Body of pancreas (tissue), 4 donors: Measurements from ENCODE around the gene PPIL1. TPM values are rescaled to one million over a fixed set of nuclear protein-coding genes. Genes with fewer than 3 reads are reported as not detected.

Source experiments
- ATAC-seq: fragments of 150-250 bp; one replicate; pipeline ENCODE4 v1.9.1; 2016
- DNase-seq, 4 donors: peaks; one replicate each; pipeline ENCODE4 v3.0.0-alpha.2; 2019
- H3K27ac ChIP-seq, 4 donors: fragments of 200-600 bp; sonication (generic); 1 replicate in 3 of 4; 2 replicates in 1 of 4; pipeline versions ENCODE4 v1.5.1 to v1.6.1; 2016 to 2019; ENCODE audit warnings: mild to moderate bottlenecking in 1 of 4, mixed read lengths in 1 of 4, moderate library complexity in 1 of 4
- H3K27me3 ChIP-seq, 2 donors: fragments of 200-600 bp; sonication (generic); one replicate each; pipeline ENCODE4 v1.6.0; 2016; ENCODE audit warnings: mild to moderate bottlenecking in 1 of 2
- H3K36me3 ChIP-seq, 2 donors: fragments of 200-600 bp; sonication (generic); replicated peaks in 1 of 2; 2 replicates each; pipeline ENCODE4 v1.5.1; 2016; ENCODE audit warnings: low read depth in 2 of 2; ENCODE audit not compliant: insufficient read depth in 1 of 2
- H3K4me1 ChIP-seq: fragments of 200-600 bp; sonication (generic); one replicate; pipeline ENCODE4 v1.6.0; 2016
- H3K4me3 ChIP-seq, 2 donors: fragments of 200-600 bp; sonication (generic); 1 replicate in 1 of 2; 2 replicates in 1 of 2; pipeline ENCODE4 v1.5.1; 2016 to 2019
- H3K9me3 ChIP-seq, 3 donors: fragments of 200-600 bp; sonication (generic); 1 replicate in 2 of 3; 2 replicates in 1 of 3; pipeline ENCODE4 v1.5.1; 2016
- POLR2A ChIP-seq, 3 donors: fragments of 450-650 bp; IDR thresholded peaks; one replicate each; pipeline ENCODE4 v1.6.1; 2016; ENCODE audit warnings: antibody characterized with exemption in 3 of 3, mild to moderate bottlenecking in 2 of 3
- WGBS, 2 donors: methylation state at CpG; one replicate each; pipeline ENCODE4 v1.1.5; 2017; 5-methylcytosine and 5-hydroxymethylcytosine counted together
- intact Hi-C: fragments of 100-400 bp; cut with DNase I; formaldehyde crosslinking; loops from one replicate; pipeline ENCODE4 v1.15.1; 2023
- total RNA-seq, 2 donors: library from RNA; depleted of rRNA; stranded (reverse); fragments of >200 nt; gene quantifications; one replicate each; pipeline ENCODE4 v1.1.0, GENCODE V29; 2016
- TF ChIP-seq, protein P1 (sequence below), 7 experiments: fragments of 450-650 bp in 4 of 7; fragments of 200-600 bp in 3 of 7; sonication (generic) in 3 of 7; IDR thresholded peaks; one replicate each; pipeline ENCODE4 v1.5.1; 2016 to 2019; ENCODE audit warnings: antibody characterized with exemption in 7 of 7

Gene PPIL1
- total RNA-seq = 1 to 10 TPM; 5.9 to 6.5 TPM

DNA sequence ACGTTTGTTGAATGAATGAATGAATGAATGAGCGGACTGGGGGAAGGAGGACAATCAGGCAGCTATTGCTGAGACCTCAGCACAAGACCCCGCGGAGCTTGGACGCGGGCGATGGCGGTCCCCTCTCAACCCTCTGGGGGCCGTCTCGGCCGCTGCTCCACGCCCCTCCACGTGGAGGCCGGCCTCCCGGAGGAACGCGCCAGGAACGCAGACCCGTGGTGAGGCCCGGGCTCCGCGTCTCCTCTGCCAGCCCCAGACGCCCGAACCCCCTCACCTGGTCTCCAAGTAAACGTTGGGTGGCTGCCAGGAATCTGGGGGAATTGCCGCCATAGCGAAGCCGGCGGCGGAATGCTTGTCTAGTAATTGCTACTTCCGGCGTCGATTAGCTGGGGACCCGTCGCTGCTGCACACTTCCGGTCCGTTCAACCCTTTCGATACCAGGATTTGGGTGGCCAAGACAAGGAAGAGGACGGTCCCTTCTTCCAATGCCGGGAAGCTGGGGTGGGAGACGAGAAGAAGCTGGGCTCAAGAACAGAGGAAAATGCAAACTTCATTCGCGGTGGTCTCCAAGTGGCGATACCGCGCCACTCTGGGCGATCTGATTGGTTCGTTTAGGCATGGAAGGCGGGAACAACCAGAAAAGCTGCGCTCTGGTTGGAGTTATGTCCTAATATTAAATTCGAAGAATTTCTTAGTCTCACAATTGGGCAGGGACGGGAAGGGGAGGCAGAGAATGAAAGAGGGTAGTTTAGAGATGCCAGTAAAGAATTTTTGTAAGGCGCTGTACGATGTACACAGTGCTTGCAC lies at the start of gene PPIL1:
TSS of gene PPIL1 (minus strand) at position 361 of the 807 bp plus-strand sequence. CDS start at position 330, 31 bp downstream.
- 0% methylated on average over 29 to 54 of the region's 54 CpGs for WGBS, 2 donors
- no peaks in the 10 kb centered on the region for H3K9me3 ChIP-seq
- peak within 1 kb of the TSS; percentile 69 to 75 for H3K4me3 ChIP-seq
- H3K36me3 ChIP-seq = no peaks in the 10 kb centered on the region
- peak; percentile 92 for ATAC-seq
- TF ChIP-seq, protein P1, sequence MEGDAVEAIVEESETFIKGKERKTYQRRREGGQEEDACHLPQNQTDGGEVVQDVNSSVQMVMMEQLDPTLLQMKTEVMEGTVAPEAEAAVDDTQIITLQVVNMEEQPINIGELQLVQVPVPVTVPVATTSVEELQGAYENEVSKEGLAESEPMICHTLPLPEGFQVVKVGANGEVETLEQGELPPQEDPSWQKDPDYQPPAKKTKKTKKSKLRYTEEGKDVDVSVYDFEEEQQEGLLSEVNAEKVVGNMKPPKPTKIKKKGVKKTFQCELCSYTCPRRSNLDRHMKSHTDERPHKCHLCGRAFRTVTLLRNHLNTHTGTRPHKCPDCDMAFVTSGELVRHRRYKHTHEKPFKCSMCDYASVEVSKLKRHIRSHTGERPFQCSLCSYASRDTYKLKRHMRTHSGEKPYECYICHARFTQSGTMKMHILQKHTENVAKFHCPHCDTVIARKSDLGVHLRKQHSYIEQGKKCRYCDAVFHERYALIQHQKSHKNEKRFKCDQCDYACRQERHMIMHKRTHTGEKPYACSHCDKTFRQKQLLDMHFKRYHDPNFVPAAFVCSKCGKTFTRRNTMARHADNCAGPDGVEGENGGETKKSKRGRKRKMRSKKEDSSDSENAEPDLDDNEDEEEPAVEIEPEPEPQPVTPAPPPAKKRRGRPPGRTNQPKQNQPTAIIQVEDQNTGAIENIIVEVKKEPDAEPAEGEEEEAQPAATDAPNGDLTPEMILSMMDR (IDR thresholded peaks at IDR 0.05) = peak in 1 of 7 experiments; percentile 19
- TF ChIP-seq POLR2A (IDR thresholded peaks at IDR 0.05) = peak in 2 of 3 donors; percentile 54 to 55
- H3K27ac ChIP-seq = peak within 1 kb of the TSS; percentile 86 to 95 (median 92)
- peak; percentile 85 to 90 (median 89) for DNase-seq
- H3K27me3 ChIP-seq = no peaks in the 10 kb centered on the region
- peaks cover 13% of the 10 kb centered on the region for H3K4me1 ChIP-seq
- intact Hi-C loops = no loop called here

DNA sequence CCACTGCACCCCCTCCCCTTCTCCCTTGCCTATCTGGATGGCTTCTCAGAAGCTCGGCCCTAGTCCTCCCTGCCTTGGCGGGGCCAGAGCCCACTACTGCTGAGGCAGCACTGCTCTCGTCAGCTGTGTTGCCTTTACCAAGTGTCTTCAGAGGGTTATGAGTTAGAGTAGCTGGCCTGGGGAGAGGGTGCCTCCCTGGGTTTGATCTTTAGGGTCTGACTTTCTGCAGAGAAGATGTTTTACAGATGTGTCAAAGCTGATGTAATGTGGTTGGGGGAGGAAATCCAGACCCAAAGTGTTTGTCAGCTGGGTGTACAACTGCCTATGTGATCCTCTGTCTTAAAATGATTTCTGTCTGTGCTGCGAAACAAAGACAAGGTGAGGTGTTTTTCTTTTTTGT lies 49.5 kb upstream of the PPIL1 start:
- intact Hi-C loops = no loop called here
- H3K36me3 ChIP-seq = peaks cover 0 to 6% of the 10 kb centered on the region in 2 donors
- no peaks in the 10 kb centered on the region for H3K9me3 ChIP-seq
- H3K27ac ChIP-seq = no peak overlapping the region
- H3K4me1 ChIP-seq = peaks cover 10% of the 10 kb centered on the region
- no peak for TF ChIP-seq POLR2A (IDR thresholded peaks at IDR 0.05)
- TF ChIP-seq, protein P1 (IDR thresholded peaks at IDR 0.05) = no peak
- no peak for ATAC-seq
- no peaks in the 10 kb centered on the region for H3K27me3 ChIP-seq
- no peak overlapping the region for H3K4me3 ChIP-seq
- WGBS, 2 donors = 90% methylated on average over 4 of the region's 4 CpGs
- DNase-seq = no peak

DNA sequence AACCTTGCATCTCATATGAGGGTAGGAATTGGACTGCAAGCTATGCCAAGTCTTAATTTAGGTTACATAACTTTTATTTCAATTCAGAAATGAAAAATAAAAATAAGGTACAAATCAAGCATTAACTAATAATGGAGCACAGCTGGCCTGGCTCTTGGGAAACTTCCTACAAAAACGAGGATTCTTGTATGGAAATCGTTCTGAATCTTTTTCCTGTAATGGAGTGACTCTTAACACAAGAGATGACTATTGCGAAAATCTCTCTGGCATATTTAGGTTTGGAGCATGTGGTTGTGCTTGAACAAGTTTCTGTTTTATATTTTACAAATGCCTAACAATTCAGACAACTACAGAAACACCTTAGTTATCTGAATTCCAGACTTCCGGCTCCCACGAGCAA lies 45.9 kb upstream of the PPIL1 start:
- 80% methylated on average over 5 of the region's 5 CpGs for WGBS, 2 donors
- ATAC-seq (no peak), DNase-seq (no peak)
- intact Hi-C loops = no loop called here
- H3K9me3 ChIP-seq = no peaks in the 10 kb centered on the region
- H3K27me3 ChIP-seq = no peaks in the 10 kb centered on the region
- TF ChIP-seq, protein P1 (IDR thresholded peaks at IDR 0.05) = no peak
- TF ChIP-seq POLR2A (IDR thresholded peaks at IDR 0.05) = no peak
- no peak overlapping the region for H3K4me3 ChIP-seq
- peaks cover 14% of the 10 kb centered on the region for H3K4me1 ChIP-seq
- peak overlapping the region in 1 of 4 donors; percentile 41 for H3K27ac ChIP-seq
- peaks cover 0 to 7% of the 10 kb centered on the region in 2 donors for H3K36me3 ChIP-seq

DNA sequence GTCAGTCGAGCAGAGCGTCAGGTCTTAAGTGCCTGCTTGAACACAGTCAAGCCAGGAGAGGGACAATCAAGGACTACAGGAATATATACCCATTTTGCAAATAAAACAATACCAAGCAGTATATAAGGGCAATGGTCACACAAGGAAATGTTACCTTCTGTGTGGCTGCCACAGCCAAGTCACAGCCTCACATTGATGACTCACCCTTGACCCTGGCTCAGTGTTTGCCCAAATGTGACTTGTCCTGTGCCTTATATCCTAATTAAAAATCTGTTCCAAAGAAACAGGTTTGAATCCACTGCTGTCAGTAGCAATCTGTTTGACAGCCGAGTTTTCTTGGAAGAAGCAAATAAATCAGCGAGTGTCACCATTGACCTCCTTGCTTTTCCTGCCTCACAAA lies 45.4 kb upstream of the PPIL1 start:
- 83 to 92% methylated on average over 4 of the region's 4 CpGs for WGBS, 2 donors
- ATAC-seq = peak; percentile 81
- no peaks in the 10 kb centered on the region for H3K27me3 ChIP-seq
- intact Hi-C loops = no loop called here
- peak; percentile 22 to 69 (median 53) for DNase-seq
- no peak overlapping the region for H3K4me3 ChIP-seq
- H3K9me3 ChIP-seq = no peaks in the 10 kb centered on the region
- H3K27ac ChIP-seq = peak overlapping the region in 1 of 4 donors; percentile 41
- peaks cover 14% of the 10 kb centered on the region for H3K4me1 ChIP-seq
- peaks cover 0 to 7% of the 10 kb centered on the region in 2 donors for H3K36me3 ChIP-seq
- TF ChIP-seq, protein P1 (IDR thresholded peaks at IDR 0.05) = no peak
- TF ChIP-seq POLR2A (IDR thresholded peaks at IDR 0.05) = no peak
